Measurements from ENCODE around the gene PEF1.

Gene PEF1

DNA sequence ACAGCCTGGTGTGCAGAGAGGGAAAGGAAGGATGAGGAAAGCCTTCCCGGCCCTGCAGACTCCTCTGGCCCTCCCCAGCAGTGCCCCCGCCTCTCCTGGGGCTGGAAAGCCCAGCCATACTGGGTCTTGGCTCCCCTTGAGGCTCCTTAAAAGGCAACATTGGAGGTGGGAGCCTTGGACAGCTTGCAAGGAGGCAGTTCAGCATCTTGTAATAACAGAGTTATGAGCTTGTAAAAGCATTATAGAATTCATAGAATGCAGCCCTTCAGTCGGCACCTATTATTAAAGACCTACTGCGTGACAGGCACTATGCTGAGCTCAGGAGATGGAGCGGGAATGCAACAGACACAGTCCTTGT lies 64.2 kb downstream of the PEF1 start:
- Histone ChIP-seq H3K27me3 (ENCODE audit: control insufficient read depth, insufficient read depth, low read length) (peaks cover 10% of the 10 kb centered on the region; the same call in 1 of the 2 replicates), H3K27ac (ENCODE audit: low read depth, low read length) (no peak overlapping the region), H3K4me1 (ENCODE audit: control insufficient read depth, insufficient read depth, low read length) (peaks cover 53% of the 10 kb centered on the region), H3K36me3 (ENCODE audit: control insufficient read depth, insufficient read depth, low read length) (no peaks in the 10 kb centered on the region), H3K9me3 (ENCODE audit: control insufficient read depth, insufficient read depth, low read depth, low read length) (no peaks in the 10 kb centered on the region), H3K4me3 (ENCODE audit: low read depth, low read length) (no peak overlapping the region), H3K9ac (ENCODE audit: low read length) (no peak overlapping the region)
